Left cardiac atrium (tissue), 4 donors: Measurements from ENCODE around the gene LRRC56. TPM values are rescaled to one million over a fixed set of nuclear protein-coding genes. Genes with fewer than 3 reads are reported as not detected.

Experiments
- ATAC-seq, 2 donors: fragments of 200-7000 bp; cut with Tn5 transposase; one replicate each; pipeline ENCODE4 v1.9.1; 2020; ENCODE audit warnings: mild to moderate bottlenecking in 2 of 2, moderate library complexity in 2 of 2
- DNase-seq: peaks from one replicate; pipeline ENCODE4 v3.0.0-alpha.2; 2020
- intact Hi-C, 2 donors: fragments of 100-400 bp; cut with DNase I; formaldehyde crosslinking; loops; one replicate each; pipeline versions ENCODE4 v1.14.1 to v1.15.1; 2022 to 2023
- total RNA-seq, 2 donors: library from RNA; stranded (reverse); fragmentation: NEBNext Ultra II Directional; extraction: Animal tissue kit (Norgen Biotek cat#: 25700); gene quantifications; one replicate each; pipeline ENCODE4 v1.2.1, GENCODE V29; 2021
- donor health status: DM: no; HTN: yes; CAD: no.
- donor health status: DM: no; HTN: yes; CAD: no; lungs with severe emphysema.
- donor health status: DM: yes; HTN: yes; CAD: no.
- donor health status: Dilated cardiomyopathy.

The LRRC56 gene
- total RNA-seq, 2 donors from 2014 or later = 0.47 to 0.68 TPM

- no peak for DNase-seq
- no peak for ATAC-seq
- intact Hi-C loops = loop anchor here in 1 of 2 donors (10.0 kb wide), 1 partner anchor 61 kb away; the partner anchor contains the start of gene IRF7
These were observed 16.0 kb downstream of the LRRC56 start for GRCh38 chr11:553083-553987.

DNA sequence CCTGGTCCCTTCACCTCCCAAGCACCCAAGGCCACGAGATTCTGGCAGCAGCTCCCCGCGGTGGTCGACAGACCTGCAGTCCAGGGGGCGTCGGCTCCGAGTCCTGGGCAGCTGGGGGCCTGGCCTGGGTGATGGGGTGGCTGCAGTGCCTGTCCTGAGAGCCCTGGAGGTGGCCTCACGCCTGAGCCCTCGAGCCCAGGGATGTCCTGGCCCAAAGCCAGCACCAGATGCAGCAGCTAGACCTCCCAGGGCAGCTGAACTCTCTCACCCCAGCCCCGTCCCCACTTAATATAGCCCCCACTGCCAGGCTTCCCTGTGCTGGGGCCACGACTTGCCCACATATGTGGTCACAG, 16.6 kb downstream of the LRRC56 start:
- no peak for ATAC-seq
- intact Hi-C loops = loop anchor here in 1 of 2 donors (10.0 kb wide), 1 partner anchor 61 kb away; the partner anchor contains the start of gene IRF7
- no peak for DNase-seq

DNA sequence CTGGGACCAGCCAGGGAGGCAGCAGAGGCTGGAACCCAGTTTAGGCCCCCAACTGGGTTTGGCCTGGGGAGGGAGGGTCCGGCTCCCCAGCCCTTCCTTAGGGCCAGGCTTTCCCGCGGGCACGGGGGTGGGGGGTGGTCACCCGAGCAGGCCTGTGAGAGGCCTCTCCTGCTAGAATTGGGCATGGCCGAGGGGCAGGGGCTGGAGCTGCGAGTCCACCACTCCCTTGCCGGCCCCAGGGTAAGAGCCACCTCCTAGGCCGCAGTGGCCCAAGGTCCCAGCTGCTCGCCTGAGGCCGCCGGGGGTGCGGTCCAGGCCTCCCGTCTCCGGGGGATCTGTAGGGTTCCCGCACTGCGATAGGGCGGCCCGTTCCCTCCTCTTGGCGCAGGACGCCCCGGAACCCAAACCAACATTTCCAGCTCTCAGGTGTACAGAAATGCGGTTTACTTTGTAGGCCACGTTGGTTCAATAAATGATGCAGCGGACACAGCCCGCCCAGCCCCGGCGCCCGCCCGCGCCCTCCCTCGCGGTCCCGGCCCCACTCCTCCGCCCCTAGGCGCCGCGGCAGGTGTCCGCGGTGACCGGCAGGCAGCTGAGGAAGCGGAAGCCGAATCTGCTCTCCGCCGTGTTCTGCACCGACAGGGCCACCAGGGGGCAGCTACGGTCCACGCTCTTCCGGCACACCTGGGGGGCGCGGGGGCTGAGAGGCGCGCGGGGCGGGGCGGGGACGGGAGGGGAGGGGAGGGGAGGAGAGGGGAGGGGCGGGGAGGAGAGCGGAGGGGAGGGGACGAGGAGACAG, 17.3 kb downstream of the LRRC56 start:
- DNase-seq (peak; percentile 69), ATAC-seq (peak; percentile 74 to 75)
- intact Hi-C loops = loop anchor here (5.0 to 10.0 kb wide), 2 partner anchors 60 to 168 kb away; partner anchors contain the start of gene IRF7 (in 1 of the 2)

- intact Hi-C loops = loop anchor here (5.0 to 10.0 kb wide), 2 partner anchors 59 to 167 kb away; partner anchors contain the start of gene IRF7 (in 1 of the 2)
- ATAC-seq (peak; percentile 3 to 11), DNase-seq (no peak)
These were observed 18.0 kb downstream of the LRRC56 start for GRCh38 chr11:555227-555779.

DNA sequence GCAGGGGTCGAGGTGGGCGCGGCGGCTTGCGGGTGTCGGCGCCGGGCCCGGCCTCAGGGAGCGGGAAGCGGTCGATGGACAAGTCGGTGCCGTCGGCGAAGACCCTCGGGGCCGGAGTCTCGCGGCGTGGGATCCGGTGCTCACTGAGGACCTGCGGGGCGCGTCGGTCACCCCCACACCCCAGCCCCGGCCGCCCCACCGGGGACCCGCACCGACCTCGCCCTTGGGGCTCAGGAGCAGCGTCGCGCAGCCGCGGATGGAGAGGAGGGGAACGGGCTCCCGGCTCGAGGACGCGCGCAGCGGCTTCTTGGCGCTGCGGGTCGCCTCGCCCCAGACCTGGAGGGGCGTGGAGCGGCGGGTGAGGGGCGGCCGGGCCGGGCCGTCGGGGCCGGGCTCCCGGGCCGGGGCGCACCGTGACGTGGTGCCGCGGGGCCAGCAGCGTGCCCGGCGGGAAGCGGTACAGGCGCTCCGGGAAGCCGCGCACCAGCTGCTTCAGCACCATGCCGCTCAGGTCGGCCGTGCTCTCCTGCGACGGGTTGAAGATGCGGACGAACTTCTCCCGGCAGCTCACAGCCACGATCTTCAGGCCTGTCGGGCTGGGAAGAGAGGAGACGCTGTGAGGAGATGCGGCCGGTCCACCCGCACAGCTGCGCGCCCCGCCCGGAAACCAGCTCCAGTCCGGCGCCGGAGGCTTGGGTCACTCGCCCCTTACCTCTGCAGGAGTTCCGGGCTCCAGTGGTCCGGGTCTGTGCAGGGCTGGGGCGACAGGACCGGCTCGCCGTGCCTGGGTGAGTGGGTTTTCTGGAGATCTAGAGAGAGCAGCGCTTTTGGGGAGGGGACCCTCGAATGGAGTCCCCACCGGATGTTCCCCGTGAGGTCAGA, 18.7 kb downstream of the LRRC56 start:
- DNase-seq (no peak), ATAC-seq (no peak)
- intact Hi-C loops = loop anchor here (5.0 to 10.0 kb wide), 2 partner anchors 59 to 166 kb away; partner anchors contain the start of gene IRF7 (in 1 of the 2)

DNA sequence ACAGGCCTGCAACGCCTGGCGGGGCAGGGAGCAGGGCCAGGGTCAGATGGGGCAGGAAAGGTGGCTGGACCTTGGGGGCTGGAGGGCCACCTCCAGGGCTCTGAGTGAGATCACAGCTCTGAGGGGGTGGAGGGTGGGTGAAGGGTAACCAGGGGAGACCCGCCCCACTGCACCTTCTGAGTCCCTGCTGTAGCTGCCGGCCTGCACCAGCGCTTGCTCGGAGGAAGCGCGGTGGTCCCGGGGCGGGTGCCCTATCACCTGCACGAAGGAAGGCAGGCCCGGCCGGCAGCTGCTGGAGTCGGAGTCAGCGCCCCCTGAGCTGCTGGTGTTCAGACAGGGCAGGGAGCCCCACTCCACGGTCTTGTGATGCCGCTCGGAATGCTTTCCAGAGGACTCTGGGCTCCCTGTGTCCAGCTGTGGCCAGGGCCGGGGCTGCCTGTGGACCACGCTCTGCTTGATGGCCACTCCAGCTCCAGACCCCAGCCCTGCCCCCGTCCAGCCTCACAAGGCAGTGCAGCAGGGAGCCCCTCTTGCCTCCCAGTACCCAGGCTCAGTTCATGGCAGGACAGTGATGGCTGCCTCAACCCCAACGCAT, 19.4 kb downstream of the LRRC56 start:
- DNase-seq (no peak), ATAC-seq (no peak)
- intact Hi-C loops = loop anchor here (5.0 to 10.0 kb wide), 2 partner anchors 58 to 166 kb away; partner anchors contain the start of gene IRF7 (in 1 of the 2)

DNA sequence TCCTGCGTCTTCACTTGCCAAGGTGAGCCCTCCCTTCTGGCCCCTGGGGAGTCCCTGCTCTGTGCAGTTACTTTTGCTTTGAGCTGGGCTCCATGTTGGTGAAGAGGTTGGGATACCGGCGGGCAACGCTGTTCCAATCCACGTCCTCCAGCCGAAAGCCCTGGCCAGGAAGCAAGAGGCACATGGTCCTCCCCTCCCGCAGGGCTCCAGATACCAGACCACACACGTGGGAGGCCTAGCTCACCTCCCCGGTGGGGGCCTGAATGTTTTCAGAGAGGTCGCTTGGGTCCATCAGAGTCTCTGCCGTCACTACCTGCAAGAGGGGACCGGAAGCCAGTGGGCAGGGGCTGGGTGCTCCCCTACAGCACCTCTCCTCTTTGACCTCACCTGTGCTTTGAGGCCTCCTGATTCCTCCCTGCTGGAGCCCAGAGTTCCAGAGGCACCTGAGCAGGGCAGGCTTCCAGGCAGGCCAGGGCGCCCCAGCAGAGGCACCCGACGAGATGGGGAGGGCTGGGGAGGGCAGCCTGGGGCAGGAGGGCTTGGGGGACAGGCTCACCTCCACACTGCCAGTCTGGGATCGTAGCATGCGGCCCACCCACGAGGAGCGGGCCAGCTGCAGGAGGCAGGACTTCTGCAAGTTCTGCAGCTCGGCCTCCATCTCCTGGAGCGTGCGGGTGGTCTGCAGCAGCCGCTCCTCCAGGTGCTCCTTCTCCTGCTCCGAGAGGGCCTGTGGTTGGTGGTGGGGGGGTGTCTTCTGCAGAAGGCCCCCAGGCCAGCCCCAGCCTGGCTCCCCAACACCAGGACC, 20.2 kb downstream of the LRRC56 start:
- no peak for ATAC-seq
- no peak for DNase-seq
- intact Hi-C loops = loop anchor here (5.0 to 10.0 kb wide), 2 partner anchors 57 to 165 kb away; partner anchors contain the start of gene IRF7 (in 1 of the 2)

- DNase-seq (no peak), ATAC-seq (no peak)
- intact Hi-C loops = loop anchor here (5.0 to 10.0 kb wide), 2 partner anchors 56 to 164 kb away; partner anchors contain the start of gene IRF7 (in 1 of the 2)
These were observed 21.2 kb downstream of the LRRC56 start for GRCh38 chr11:558503-558902.

GRCh38 chr11:559020-559620, 21.8 kb downstream of the LRRC56 start:
- ATAC-seq = no peak
- DNase-seq = no peak
- intact Hi-C loops = loop anchor here (5.0 to 10.0 kb wide), 2 partner anchors 56 to 163 kb away; partner anchors contain the start of gene IRF7 (in 1 of the 2)

GRCh38 chr11:559712-560304, 22.5 kb downstream of the LRRC56 start:
- intact Hi-C loops = loop anchor here (5.0 to 10.0 kb wide), 2 partner anchors 55 to 162 kb away; partner anchors contain the start of gene IRF7 (in 1 of the 2)
- DNase-seq (no peak), ATAC-seq (no peak)

DNA sequence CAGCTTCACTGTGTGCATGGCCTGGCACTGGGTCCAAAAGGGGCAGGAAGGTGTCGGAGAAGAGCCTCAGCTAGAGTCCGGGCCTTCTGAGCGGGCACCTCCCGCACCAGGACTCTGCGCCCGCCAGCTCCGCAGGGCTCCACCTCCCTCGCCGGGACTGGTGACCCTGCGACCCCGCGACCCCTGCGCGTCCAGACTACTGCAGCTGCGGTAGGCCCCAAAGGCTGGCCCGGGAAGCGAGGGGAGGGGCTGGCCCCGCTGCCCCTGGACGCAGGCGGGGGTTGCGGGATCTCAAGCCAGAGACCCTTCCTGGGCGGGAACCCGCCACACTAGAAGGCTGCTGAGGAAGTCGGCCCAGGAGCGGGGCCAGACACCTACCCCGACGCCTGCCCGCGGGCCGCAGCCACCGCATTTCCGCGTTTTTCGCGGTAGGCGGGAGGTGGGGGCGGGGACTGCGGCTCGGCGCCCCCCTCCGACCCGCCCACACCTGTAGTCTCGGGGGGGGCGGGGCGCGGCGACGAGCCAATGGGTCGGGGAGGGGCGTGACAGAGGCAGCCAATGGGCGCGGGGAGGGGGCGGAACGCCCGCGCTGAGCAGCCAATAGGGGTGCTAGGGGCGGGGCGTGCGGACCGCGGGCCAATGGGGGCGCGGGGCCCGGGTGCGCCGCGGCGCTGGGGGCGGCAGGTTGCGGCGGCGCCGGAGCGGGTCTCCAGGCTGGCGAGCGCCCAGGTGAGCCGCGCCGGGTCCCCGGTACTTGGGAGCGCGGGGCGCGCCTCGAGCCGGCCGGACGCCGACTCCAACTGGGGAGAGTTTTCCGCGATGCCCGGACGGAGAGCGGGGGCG, 23.2 kb downstream of the LRRC56 start, which contains the start of the genes LMNTD2 and RASSF7:
Gene LMNTD2, minus strand, starts transcription at position 434 of the 843 bp plus-strand sequence. Its CDS starts 22 bp downstream, at position 412.
Gene RASSF7, plus strand, starts transcription at position 666 of the 843 bp plus-strand sequence. CDS start 799 bp downstream, outside the sequence.
- ATAC-seq = peak; percentile 93 to 97
- DNase-seq = peak; percentile 93
- intact Hi-C loops = no loop called here

DNA sequence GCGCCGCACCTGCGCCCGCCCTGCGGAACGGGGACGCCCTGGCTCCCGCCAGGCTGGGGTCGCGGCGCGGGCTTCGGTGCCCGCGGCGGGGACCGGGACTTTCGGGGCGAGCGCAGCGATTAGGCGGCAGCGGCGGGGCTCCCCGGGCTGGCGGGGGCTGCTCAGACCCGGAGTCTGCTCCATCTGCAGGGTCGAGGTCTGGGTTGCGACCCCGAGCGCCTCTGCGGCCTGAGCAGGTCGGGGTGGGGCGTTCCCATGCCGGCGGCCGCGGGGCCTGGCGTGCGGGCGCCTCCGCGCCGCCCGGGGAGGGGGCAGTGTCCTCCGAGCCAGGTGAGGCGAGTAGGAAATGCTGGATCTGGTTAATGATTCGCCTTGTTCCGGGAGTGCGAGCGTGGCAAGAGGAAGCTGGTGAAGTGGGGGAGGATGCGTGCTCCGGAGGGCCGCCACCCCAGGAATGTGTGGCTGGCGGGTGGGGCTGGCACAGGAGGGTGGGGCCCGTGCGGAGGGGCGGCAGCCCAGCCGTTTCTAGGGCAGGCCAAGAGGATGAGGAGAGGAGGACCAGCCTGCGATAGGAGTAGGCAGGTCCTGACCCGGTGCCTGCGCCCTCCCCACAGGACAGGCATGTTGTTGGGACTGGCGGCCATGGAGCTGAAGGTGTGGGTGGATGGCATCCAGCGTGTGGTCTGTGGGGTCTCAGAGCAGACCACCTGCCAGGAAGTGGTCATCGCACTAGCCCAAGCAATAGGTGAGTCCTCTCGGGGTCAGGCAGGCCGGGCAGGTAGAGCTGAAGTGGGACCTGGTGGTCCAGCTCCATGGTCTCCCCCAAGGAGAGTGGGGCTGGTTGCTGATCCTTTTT, 24.0 kb downstream of the LRRC56 start:
- ATAC-seq = peak; percentile 14 to 25

GRCh38 chr11:562046-562645, 24.8 kb downstream of the LRRC56 start:
- no peak for ATAC-seq
- intact Hi-C loops = no loop called here
- no peak for DNase-seq

More for the DNA sequence above, 24.0 kb downstream of the LRRC56 start:
- intact Hi-C loops = no loop called here
- no peak for DNase-seq
